Measurements from ENCODE around the gene RET. TPM values are rescaled to one million over a fixed set of nuclear protein-coding genes. Genes with fewer than 3 reads are reported as not detected.
A peak's percentile ranks its signal among the peaks of the same experiment; 100 is the strongest.

RET gene
- total and polyA plus RNA-seq, 2 of the 13 experiments (the other 11 are each of a cell fraction or from before 2014, with no cell fraction given) = 0.02 TPM; not detected in 1

DNA sequence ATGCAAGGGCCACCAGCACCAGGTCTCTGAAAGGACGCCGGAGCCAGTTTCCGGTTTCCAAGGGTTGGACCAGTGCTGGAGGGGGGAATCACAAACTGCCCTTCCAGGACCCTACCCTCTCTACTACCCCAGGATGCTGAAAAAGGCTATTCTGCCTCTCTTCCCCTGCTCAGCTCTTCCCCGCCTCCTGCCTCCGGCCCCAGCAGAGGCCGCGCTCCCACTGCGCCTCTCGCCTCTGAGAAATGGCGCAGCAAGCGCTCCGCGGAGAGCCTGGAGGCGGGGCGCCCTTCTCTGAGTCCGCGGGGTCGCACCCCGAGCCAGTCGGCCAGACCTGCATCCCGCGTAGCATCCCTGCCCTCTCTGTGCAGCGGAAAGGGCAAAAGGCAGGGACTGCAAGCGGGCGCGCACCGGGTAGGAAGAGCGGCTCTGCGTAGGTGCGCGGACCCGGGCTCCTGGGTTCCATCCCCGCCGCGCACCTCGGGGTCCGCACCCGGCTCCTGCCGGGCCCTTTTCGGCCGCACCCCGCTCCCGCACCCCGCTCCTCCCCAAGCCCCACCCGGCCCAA lies 476 bp upstream of the RET start (continued):
- TF ChIP-seq, protein P1, sequence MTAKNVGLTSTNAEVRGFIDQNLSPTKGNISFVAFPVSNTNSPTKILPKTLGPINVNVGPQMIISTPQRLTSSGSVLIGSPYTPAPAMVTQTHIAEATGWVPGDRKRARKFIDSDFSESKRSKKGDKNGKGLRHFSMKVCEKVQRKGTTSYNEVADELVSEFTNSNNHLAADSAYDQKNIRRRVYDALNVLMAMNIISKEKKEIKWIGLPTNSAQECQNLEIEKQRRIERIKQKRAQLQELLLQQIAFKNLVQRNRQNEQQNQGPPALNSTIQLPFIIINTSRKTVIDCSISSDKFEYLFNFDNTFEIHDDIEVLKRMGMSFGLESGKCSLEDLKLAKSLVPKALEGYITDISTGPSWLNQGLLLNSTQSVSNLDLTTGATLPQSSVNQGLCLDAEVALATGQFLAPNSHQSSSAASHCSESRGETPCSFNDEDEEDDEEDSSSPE (CRISPR knock-in tag; IDR thresholded peaks at IDR 0.05) = no peak
- TF ChIP-seq HOXA9 (CRISPR knock-in tag; IDR thresholded peaks at IDR 0.05; ENCODE audit: borderline replicate concordance) (no peak), RXRB (CRISPR knock-in tag; IDR thresholded peaks at IDR 0.05; ENCODE audit: borderline replicate concordance) (no peak), ZNF563 (CRISPR knock-in tag; IDR thresholded peaks at IDR 0.05) (no peak)
- TF ChIP-seq, protein P2, sequence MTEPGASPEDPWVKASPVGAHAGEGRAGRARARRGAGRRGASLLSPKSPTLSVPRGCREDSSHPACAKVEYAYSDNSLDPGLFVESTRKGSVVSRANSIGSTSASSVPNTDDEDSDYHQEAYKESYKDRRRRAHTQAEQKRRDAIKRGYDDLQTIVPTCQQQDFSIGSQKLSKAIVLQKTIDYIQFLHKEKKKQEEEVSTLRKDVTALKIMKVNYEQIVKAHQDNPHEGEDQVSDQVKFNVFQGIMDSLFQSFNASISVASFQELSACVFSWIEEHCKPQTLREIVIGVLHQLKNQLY (CRISPR knock-in tag; IDR thresholded peaks at IDR 0.05) = no peak

DNA sequence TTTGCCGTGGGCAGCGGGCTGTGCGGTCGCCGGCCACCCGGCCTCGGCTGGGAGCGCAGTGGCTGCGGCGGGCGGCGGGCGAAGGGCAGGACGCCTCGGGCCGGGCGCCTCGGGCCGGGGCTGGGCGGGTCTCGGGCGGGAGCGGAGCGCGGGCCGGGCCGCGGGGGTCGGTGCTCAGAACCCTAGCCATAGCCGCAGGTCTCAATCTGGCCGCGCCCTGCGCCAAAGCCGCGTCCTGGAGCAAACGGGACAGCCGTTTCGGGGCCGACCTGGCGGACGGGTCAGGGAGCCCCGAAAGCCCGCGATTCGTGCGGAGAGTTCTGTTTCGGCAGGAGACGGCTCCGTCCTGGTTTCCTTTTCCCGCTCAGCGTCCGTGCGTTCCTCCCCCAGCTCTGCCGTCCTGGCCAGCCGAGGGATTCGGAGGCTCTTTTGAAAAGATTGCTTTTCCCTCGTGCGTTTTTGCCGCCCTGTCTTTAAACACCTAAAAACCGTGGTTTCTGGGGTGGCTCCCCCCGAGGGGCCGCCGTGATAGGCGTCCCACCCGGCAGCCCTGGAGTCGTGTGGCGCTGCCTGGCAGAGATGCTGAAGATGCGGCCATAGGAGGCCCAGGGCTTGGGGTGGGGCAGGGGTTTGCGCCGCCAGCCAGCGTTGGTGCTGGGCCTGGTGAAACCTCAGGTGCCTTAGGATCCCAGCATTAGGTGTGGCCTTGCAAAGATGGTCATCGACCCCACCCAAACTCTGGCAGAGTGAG lies 727 bp downstream of the RET start:
- Histone ChIP-seq H3K27me3 (ENCODE audit: control insufficient read depth in 1 of 2, insufficient read depth in 2 of 2, low read length in 2 of 2) (peaks cover 6 to 41% of the 10 kb centered on the region in 2 experiments; a peak in 4 of 5 replicates), H3K27ac (ENCODE audit: extremely low read length, insufficient read depth, low read length) (no peak overlapping the region), H3K4me3 (replicated peaks in 1 of 3; ENCODE audit: insufficient read depth in 1 of 3, low read depth in 2 of 3, low read length in 3 of 3) (no peak overlapping the region), H2AFZ (ENCODE audit: low read length) (no peak overlapping the region), H3K36me3 (replicated peaks in 1 of 2; ENCODE audit: control insufficient read depth in 1 of 2, insufficient read depth in 2 of 2, low read length in 2 of 2) (no peaks in the 10 kb centered on the region), H3K4me2 (ENCODE audit: low read depth, low read length) (peak overlapping the region; percentile 7; the same call in 1 of the 2 replicates), H4K20me1 (ENCODE audit: insufficient read depth, low read length) (no peaks in the 10 kb centered on the region), H3K9ac (ENCODE audit: insufficient read depth, low read depth, low read length) (no peak overlapping the region), H3K9me3 (ENCODE audit: low read length) (no peaks in the 10 kb centered on the region), H3K4me1 (ENCODE audit: insufficient read depth, low read length) (no peaks in the 10 kb centered on the region), H3K79me2 (ENCODE audit: insufficient read depth, low read length) (no peaks in the 10 kb centered on the region)
- CTCF ChIA-PET (ENCODE audit: low intra/inter-chr PET ratio, low total read pairs) = interaction anchor here (1.8 kb wide), 1 partner anchor 211 kb away, joined by 7 read pairs; no protein-coding TSS in a partner anchor
- ATAC-seq (no peak), DNase-seq (ENCODE audit: low spot score) (no peak), FAIRE-seq (no peak)
- POLR2A ChIA-PET = no interaction called here
- in situ Hi-C loops (cut with HindIII; ENCODE audit: extremely low pct_ligation_motif_present, low pct_unique_long_range_greater_than_20kb) = no loop called here
- no peak for TF ChIP-seq SAP130 (CRISPR knock-in tag; IDR thresholded peaks at IDR 0.05; ENCODE audit: low read depth)
- TF ChIP-seq TEAD3 (CRISPR knock-in tag; optimal IDR thresholded peaks at IDR 0.05; ENCODE audit: borderline replicate concordance) = no peak
- TF ChIP-seq, protein P3, sequence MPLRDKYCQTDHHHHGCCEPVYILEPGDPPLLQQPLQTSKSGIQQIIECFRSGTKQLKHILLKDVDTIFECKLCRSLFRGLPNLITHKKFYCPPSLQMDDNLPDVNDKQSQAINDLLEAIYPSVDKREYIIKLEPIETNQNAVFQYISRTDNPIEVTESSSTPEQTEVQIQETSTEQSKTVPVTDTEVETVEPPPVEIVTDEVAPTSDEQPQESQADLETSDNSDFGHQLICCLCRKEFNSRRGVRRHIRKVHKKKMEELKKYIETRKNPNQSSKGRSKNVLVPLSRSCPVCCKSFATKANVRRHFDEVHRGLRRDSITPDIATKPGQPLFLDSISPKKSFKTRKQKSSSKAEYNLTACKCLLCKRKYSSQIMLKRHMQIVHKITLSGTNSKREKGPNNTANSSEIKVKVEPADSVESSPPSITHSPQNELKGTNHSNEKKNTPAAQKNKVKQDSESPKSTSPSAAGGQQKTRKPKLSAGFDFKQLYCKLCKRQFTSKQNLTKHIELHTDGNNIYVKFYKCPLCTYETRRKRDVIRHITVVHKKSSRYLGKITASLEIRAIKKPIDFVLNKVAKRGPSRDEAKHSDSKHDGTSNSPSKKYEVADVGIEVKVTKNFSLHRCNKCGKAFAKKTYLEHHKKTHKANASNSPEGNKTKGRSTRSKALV (CRISPR knock-in tag; IDR thresholded peaks at IDR 0.05) = peak; percentile 55; the same call in 1 of the 2 replicates
- TF ChIP-seq, protein P2 (CRISPR knock-in tag; IDR thresholded peaks at IDR 0.05) = no peak
- TF ChIP-seq ATAD3A (CRISPR knock-in tag; IDR thresholded peaks at IDR 0.05) = no peak
- no peak for TF ChIP-seq TCF12 (IDR thresholded peaks at IDR 0.05)
- no peak for TF ChIP-seq TCF12 (CRISPR knock-in tag; IDR thresholded peaks at IDR 0.05)
- intact Hi-C loops (cut with micrococcal nuclease; ENCODE audit: unreplicated experiment) = loop anchor here (2.0 kb wide), 1 partner anchor 21 kb away; no protein-coding TSS in a partner anchor
- no TSS peak for BruUV-seq (replicated peaks)
- WGBS (ENCODE audit: low lambda C conversion rate) = 14% methylated on average over 22 of the region's 72 CpGs

Measured in HepG2 (cell line).